HCT116 (cell line): ENCODE results near the gene TRPM3. TPM values are rescaled to one million over a fixed set of nuclear protein-coding genes. Genes with fewer than 3 reads are reported as not detected.

Experiments used
- ATAC-seq: fragments of 200-7000 bp; cut with Tn5 transposase; 2 replicates; pipeline ENCODE4 v1.9.1; 2020; ENCODE audit warnings: mild to moderate bottlenecking, moderate library complexity
- BruUV-seq: library from RNA; stranded (reverse); fragments of 400-500 nt; replicated peaks from 2 replicates; lab custom pipeline; 2021; lab: Mats Ljungman, UMichigan
- CTCF ChIA-PET: fragments of 300-600 bp; sonication (Branson Sonifier 250); formaldehyde crosslinking; loops from one replicate; lab custom pipeline; 2021; ENCODE audit warnings: antibody characterized with exemption; lab: Charles Lee
- POLR2A ChIA-PET: fragments of 300-600, 350-600 bp; sonication (Branson Sonifier 250); formaldehyde crosslinking; loops from one replicate; lab custom pipeline; 2021; ENCODE audit warnings: antibody characterized with exemption; lab: Charles Lee
- RAD21 ChIA-PET, 2 experiments: fragments of 300-600 bp; sonication (Branson Sonifier 250); formaldehyde crosslinking; loops; one replicate each; lab custom pipeline; 2023; ENCODE audit warnings: low total read pairs in 2 of 2; ENCODE audit not compliant: uncharacterized antibody in 2 of 2, unreplicated experiment in 2 of 2, low non-redundant PET in 1 of 2; lab: Charles Lee
- DNase-seq: peaks from one replicate; pipeline ENCODE4 v3.0.0-alpha.2; 2010; ENCODE audit warnings: low read depth, low spot score
- H2AFZ ChIP-seq: fragments of 200-600 bp; shearing (Covaris generic), sonication (generic); 2 replicates; pipeline ENCODE4 v1.6.1; 2017; ENCODE audit warnings: low read depth, mixed run types, mixed read lengths, antibody characterized with exemption, low read length; ENCODE audit not compliant: poor library complexity, severe bottlenecking
- H3K27ac ChIP-seq: 2 replicates; pipeline ENCODE4 v1.5.1; 2012; ENCODE audit warnings: low read depth, low read length
- H3K27me3 ChIP-seq: fragments of 200-600 bp; sonication (generic); 2 replicates; pipeline ENCODE4 v1.6.1; 2016; ENCODE audit warnings: mixed run types, low read length, mixed read lengths; ENCODE audit not compliant: insufficient read depth
- H3K36me3 ChIP-seq, 2 experiments: fragments of 200-500 bp in 1 of 2; fragments of 200-600 bp in 1 of 2; sonication (Bioruptor generic) in 1 of 2; sonication (generic) in 1 of 2; 2 replicates each; pipeline versions ENCODE4 v1.5.1 to v1.6.1; 2014 to 2016; ENCODE audit warnings: low read length in 2 of 2, inconsistent platforms in 1 of 2, mixed read lengths in 1 of 2, mixed run types in 1 of 2; ENCODE audit not compliant: insufficient read depth in 2 of 2, control insufficient read depth in 1 of 2
- H3K4me1 ChIP-seq, 2 experiments: fragments of 200-600 bp in 1 of 2; sonication (generic) in 1 of 2; 2 replicates each; pipeline versions ENCODE4 v1.5.1 to v1.6.1; 2012 to 2017; ENCODE audit warnings: low read length in 2 of 2, inconsistent platforms in 1 of 2, mild to moderate bottlenecking in 1 of 2, mixed read lengths in 1 of 2, mixed run types in 1 of 2, moderate library complexity in 1 of 2; ENCODE audit not compliant: insufficient read depth in 2 of 2, control insufficient read depth in 1 of 2
- H3K4me2 ChIP-seq: fragments of 200-600 bp; sonication (generic); 2 replicates; pipeline ENCODE4 v1.6.1; 2017; ENCODE audit warnings: mixed run types, low read length, mixed read lengths
- H3K4me3 ChIP-seq, 2 experiments: fragments of 200-600 bp in 1 of 2; sonication (generic) in 1 of 2; replicated peaks in 1 of 2; 2 replicates each; pipeline ENCODE4 v1.5.1; 2011 to 2016; ENCODE audit warnings: low read length in 2 of 2, control low read depth in 1 of 2, low read depth in 1 of 2, mild to moderate bottlenecking in 1 of 2, mixed read lengths in 1 of 2, mixed run types in 1 of 2
- H3K79me2 ChIP-seq: fragments of 200-600 bp; sonication (generic); 2 replicates; pipeline ENCODE4 v1.6.1; 2017; ENCODE audit warnings: mild to moderate bottlenecking, mixed run types, low read length, moderate library complexity, mixed read lengths; ENCODE audit not compliant: insufficient read depth
- H3K9ac ChIP-seq: fragments of 200-600 bp; sonication (generic); 2 replicates; pipeline ENCODE4 v1.6.1; 2016; ENCODE audit warnings: low read length, mixed read lengths
- H3K9me2 ChIP-seq: fragments of 200-600 bp; sonication (generic), shearing (Covaris generic); 2 replicates; pipeline ENCODE4 v1.6.1; 2017; ENCODE audit warnings: mixed run types, mild to moderate bottlenecking, moderate library complexity; ENCODE audit not compliant: insufficient read depth
- H3K9me3 ChIP-seq, 2 experiments: fragments of 200-500 bp in 1 of 2; fragments of 200-600 bp in 1 of 2; sonication (Bioruptor generic) in 1 of 2; sonication (generic) in 1 of 2; 2 replicates each; pipeline ENCODE4 v1.6.1; 2014 to 2017; ENCODE audit warnings: low read length in 2 of 2, mixed read lengths in 2 of 2, inconsistent platforms in 1 of 2, low read depth in 1 of 2, mild to moderate bottlenecking in 1 of 2, mixed run types in 1 of 2, moderate library complexity in 1 of 2; ENCODE audit not compliant: control insufficient read depth in 1 of 2, insufficient read depth in 1 of 2
- H4K20me1 ChIP-seq: fragments of 200-600 bp; sonication (generic), shearing (Covaris generic); 2 replicates; pipeline ENCODE4 v1.6.1; 2017; ENCODE audit warnings: mixed run types, mild to moderate bottlenecking, moderate library complexity; ENCODE audit not compliant: insufficient read depth
- CBX3 ChIP-seq: IDR thresholded peaks from 2 replicates; pipeline ENCODE4 v1.6.1; 2012; ENCODE audit warnings: low read depth
- CEBPB ChIP-seq: IDR thresholded peaks from 2 replicates; pipeline ENCODE4 v1.6.1; 2012; ENCODE audit warnings: low read depth
- EGR1 ChIP-seq: IDR thresholded peaks from 2 replicates; pipeline ENCODE4 v1.6.1; 2012; ENCODE audit warnings: low read depth
- EZH2 ChIP-seq: fragments of 200-600 bp; sonication (generic); IDR thresholded peaks from 2 replicates; pipeline ENCODE4 v1.6.1; 2017; ENCODE audit warnings: antibody characterized with exemption, mixed run types
- POLR2AphosphoS5 ChIP-seq: IDR thresholded peaks from 2 replicates; pipeline ENCODE4 v1.6.1; 2011; ENCODE audit warnings: mild to moderate bottlenecking, low read depth, low read length, moderate library complexity
- RAD21 ChIP-seq: IDR thresholded peaks from 2 replicates; pipeline ENCODE4 v1.6.1; 2012; ENCODE audit warnings: low read depth, mild to moderate bottlenecking
- TCF7L2 ChIP-seq: IDR thresholded peaks from 2 replicates; pipeline ENCODE4 v1.7.0; 2011; ENCODE audit warnings: borderline replicate concordance, inconsistent platforms; ENCODE audit not compliant: insufficient read depth, insufficient read length; ENCODE audit errors: extremely low read depth
- intact Hi-C: fragments of 100-400 bp; cut with micrococcal nuclease; formaldehyde crosslinking; loops from 2 replicates; pipeline ENCODE4 v1.10.0; 2022
- total RNA-seq: library from RNA; stranded (reverse); gene quantifications from one replicate; pipeline ENCODE4 v1.2.1, GENCODE V29; 2021; ENCODE audit not compliant: unreplicated experiment
- TF ChIP-seq, protein P1 (sequence below), 3 experiments: fragments of 200-600 bp in 1 of 3; sonication (generic) in 1 of 3; IDR thresholded peaks in 2 of 3; conservative IDR thresholded peaks in 1 of 3; 2 replicates each; pipeline ENCODE4 v1.5.1; 2012 to 2017; ENCODE audit warnings: low read depth in 2 of 3, low read length in 2 of 3, antibody characterized with exemption in 1 of 3, borderline replicate concordance in 1 of 3, control low read depth in 1 of 3, mild to moderate bottlenecking in 1 of 3, mixed read lengths in 1 of 3, mixed run types in 1 of 3, moderate library complexity in 1 of 3; ENCODE audit not compliant: insufficient read depth in 1 of 3
- TF ChIP-seq, protein P2 (sequence below): IDR thresholded peaks from 2 replicates; pipeline ENCODE4 v1.6.1; 2011; ENCODE audit warnings: mild to moderate bottlenecking, low read length, moderate library complexity; ENCODE audit not compliant: insufficient replicate concordance; ENCODE audit errors: extremely low read depth

Gene TRPM3
- total RNA-seq, 1 experiment from 2014 or later, result not detected

DNA sequence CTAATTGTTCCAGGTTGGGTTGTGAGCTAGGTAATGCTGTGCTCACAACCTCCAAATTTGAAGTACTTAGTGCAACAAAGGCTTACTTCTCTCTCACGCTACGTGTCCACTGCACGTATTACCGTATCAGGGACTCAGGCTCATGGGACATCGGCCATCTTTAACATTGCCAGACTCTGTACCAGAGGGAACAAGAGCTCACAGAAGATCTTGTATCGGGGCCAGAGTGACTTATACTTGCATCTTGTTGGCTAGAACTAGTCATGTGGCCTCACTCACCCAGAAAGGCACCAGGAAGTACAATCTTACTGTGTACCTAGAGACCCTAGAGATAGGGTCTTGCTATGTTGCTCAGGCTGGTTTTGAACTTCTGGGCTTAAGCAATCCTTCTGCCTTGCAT, 625.9 kb downstream of the TRPM3 start:
- BruUV-seq, result no TSS peak
- POLR2A ChIA-PET, result no interaction called here
- no peak for DNase-seq
- RAD21 ChIA-PET, result no interaction called here
- Histone ChIP-seq H3K9me3 (no peaks in the 10 kb centered on the region), H3K27me3 (no peaks in the 10 kb centered on the region), H3K4me3 (no peak overlapping the region), H3K36me3 (no peaks in the 10 kb centered on the region), H4K20me1 (no peaks in the 10 kb centered on the region), H3K4me1 (no peaks in the 10 kb centered on the region), H3K27ac (no peak overlapping the region), H3K79me2 (no peaks in the 10 kb centered on the region), H3K9ac (no peak overlapping the region), H3K4me2 (no peak overlapping the region), H3K9me2 (no peaks in the 10 kb centered on the region), H2AFZ (no peak overlapping the region)
- intact Hi-C loops, result no loop called here
- ATAC-seq, result no peak
- CTCF ChIA-PET, result no interaction called here
- TF ChIP-seq, protein P1, sequence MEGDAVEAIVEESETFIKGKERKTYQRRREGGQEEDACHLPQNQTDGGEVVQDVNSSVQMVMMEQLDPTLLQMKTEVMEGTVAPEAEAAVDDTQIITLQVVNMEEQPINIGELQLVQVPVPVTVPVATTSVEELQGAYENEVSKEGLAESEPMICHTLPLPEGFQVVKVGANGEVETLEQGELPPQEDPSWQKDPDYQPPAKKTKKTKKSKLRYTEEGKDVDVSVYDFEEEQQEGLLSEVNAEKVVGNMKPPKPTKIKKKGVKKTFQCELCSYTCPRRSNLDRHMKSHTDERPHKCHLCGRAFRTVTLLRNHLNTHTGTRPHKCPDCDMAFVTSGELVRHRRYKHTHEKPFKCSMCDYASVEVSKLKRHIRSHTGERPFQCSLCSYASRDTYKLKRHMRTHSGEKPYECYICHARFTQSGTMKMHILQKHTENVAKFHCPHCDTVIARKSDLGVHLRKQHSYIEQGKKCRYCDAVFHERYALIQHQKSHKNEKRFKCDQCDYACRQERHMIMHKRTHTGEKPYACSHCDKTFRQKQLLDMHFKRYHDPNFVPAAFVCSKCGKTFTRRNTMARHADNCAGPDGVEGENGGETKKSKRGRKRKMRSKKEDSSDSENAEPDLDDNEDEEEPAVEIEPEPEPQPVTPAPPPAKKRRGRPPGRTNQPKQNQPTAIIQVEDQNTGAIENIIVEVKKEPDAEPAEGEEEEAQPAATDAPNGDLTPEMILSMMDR (IDR thresholded peaks at IDR 0.05 in 2 of 3, conservative IDR thresholded peaks at IDR 0.05 in 1 of 3; ENCODE audit: borderline replicate concordance in 1 of 3, insufficient read depth in 1 of 3, low read depth in 2 of 3, low read length in 2 of 3), result no peak
- TF ChIP-seq TCF7L2, result no peak
- no peak for TF ChIP-seq CEBPB
- no peak for TF ChIP-seq POLR2AphosphoS5
- TF ChIP-seq CBX3, result no peak
- no peak for TF ChIP-seq EGR1
- TF ChIP-seq, protein P2, sequence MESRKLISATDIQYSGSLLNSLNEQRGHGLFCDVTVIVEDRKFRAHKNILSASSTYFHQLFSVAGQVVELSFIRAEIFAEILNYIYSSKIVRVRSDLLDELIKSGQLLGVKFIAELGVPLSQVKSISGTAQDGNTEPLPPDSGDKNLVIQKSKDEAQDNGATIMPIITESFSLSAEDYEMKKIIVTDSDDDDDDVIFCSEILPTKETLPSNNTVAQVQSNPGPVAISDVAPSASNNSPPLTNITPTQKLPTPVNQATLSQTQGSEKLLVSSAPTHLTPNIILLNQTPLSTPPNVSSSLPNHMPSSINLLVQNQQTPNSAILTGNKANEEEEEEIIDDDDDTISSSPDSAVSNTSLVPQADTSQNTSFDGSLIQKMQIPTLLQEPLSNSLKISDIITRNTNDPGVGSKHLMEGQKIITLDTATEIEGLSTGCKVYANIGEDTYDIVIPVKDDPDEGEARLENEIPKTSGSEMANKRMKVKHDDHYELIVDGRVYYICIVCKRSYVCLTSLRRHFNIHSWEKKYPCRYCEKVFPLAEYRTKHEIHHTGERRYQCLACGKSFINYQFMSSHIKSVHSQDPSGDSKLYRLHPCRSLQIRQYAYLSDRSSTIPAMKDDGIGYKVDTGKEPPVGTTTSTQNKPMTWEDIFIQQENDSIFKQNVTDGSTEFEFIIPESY, result no peak
- TF ChIP-seq EZH2, result no peak
- TF ChIP-seq RAD21, result no peak
